Measurements from ENCODE around the gene CFAP20. TPM values are rescaled to one million over a fixed set of nuclear protein-coding genes. Genes with fewer than 3 reads are reported as not detected.
A peak's percentile ranks its signal among the peaks of the same experiment; 100 is the strongest.

The CFAP20 gene
- total and polyA plus RNA-seq, 2 of the 13 experiments (the other 11 are each of a cell fraction or from before 2014, with no cell fraction given): 73.1 to 87.4 TPM

- TF ChIP-seq AGO2 (optimal IDR thresholded peaks at IDR 0.05; ENCODE audit: low read depth, low read length): peak; percentile 76
- peak; percentile 19; the same call in 1 of the 2 replicates for TF ChIP-seq CC2D1A (CRISPR knock-in tag; IDR thresholded peaks at IDR 0.05)
- peak; percentile 66 for TF ChIP-seq TOPORS (CRISPR knock-in tag; IDR thresholded peaks at IDR 0.05)
- TF ChIP-seq HES4 (CRISPR knock-in tag; IDR thresholded peaks at IDR 0.05; ENCODE audit: borderline replicate concordance): no peak; the same call in 1 of the 2 replicates
- TF ChIP-seq ZC3H4 (CRISPR knock-in tag; IDR thresholded peaks at IDR 0.05; ENCODE audit: borderline replicate concordance): no peak
- peak; percentile 100 for TF ChIP-seq SAP130 (CRISPR knock-in tag; IDR thresholded peaks at IDR 0.05; ENCODE audit: low read depth)
- TF ChIP-seq ATAD3A (CRISPR knock-in tag; IDR thresholded peaks at IDR 0.05): no peak
- no peak for TF ChIP-seq EED (CRISPR knock-in tag; IDR thresholded peaks at IDR 0.05)
- peak; percentile 81; the same call in 1 of the 2 replicates for TF ChIP-seq ZNF747 (CRISPR knock-in tag; IDR thresholded peaks at IDR 0.05; ENCODE audit: borderline replicate concordance)
- TF ChIP-seq JDP2 (CRISPR knock-in tag; IDR thresholded peaks at IDR 0.05; ENCODE audit: borderline replicate concordance): no peak
- peak; percentile 93 for TF ChIP-seq MEF2D (CRISPR knock-in tag; IDR thresholded peaks at IDR 0.05)
- TF ChIP-seq RNF2 (conservative IDR thresholded peaks at IDR 0.05; ENCODE audit: low read depth): peak; percentile 96
- TF ChIP-seq NCOA1 (CRISPR knock-in tag; IDR thresholded peaks at IDR 0.05): no peak
- TF ChIP-seq RAD21 (CRISPR knock-in tag; IDR thresholded peaks at IDR 0.05): peak; percentile 63
- TF ChIP-seq ZNF335 (CRISPR knock-in tag; IDR thresholded peaks at IDR 0.05): 0 out of 2 replicates have a peak, but pooled peaks have one; percentile 40
- TF ChIP-seq TFDP2 (CRISPR knock-in tag; IDR thresholded peaks at IDR 0.05): peak; percentile 97
- peak; percentile 97 for TF ChIP-seq FOXK1 (CRISPR knock-in tag; IDR thresholded peaks at IDR 0.05; ENCODE audit: borderline replicate concordance, low read depth)
- TF ChIP-seq ZFX (CRISPR knock-in tag; IDR thresholded peaks at IDR 0.05; ENCODE audit: low read depth): peak; percentile 98
- TF ChIP-seq SP2 (CRISPR knock-in tag; IDR thresholded peaks at IDR 0.05): peak; percentile 99
- TF ChIP-seq MIER3 (CRISPR knock-in tag; IDR thresholded peaks at IDR 0.05; ENCODE audit: borderline replicate concordance): peak; percentile 90
- TF ChIP-seq PCBP2 (optimal IDR thresholded peaks at IDR 0.05; ENCODE audit: low read depth, low read length, poor library complexity, severe bottlenecking): peak; percentile 61
- TF ChIP-seq ZBTB49 (CRISPR knock-in tag; IDR thresholded peaks at IDR 0.05; ENCODE audit: borderline replicate concordance): no peak
- no peak for TF ChIP-seq DMTF1 (CRISPR knock-in tag; IDR thresholded peaks at IDR 0.05)
Observed at GRCh38 chr16:58129097-58129936, at the start of gene CFAP20 (continued).

Data from HepG2 (cell line).